Measurements from ENCODE around the gene SLC12A2. TPM values are rescaled to one million over a fixed set of nuclear protein-coding genes. Genes with fewer than 3 reads are reported as not detected.

SLC12A2 gene
- total and polyA plus RNA-seq, 2 donors from 2014 or later = 3.8 to 21.0 TPM

GRCh38 chr5:128060644-128061385 is 22.8 kb upstream of the SLC12A2 start:
- H3K9ac ChIP-seq (ENCODE audit: low read length in 3 of 3) = no peak overlapping the region
- H3K27ac ChIP-seq (ENCODE audit: low read depth in 2 of 2, low read length in 2 of 2) = no peak overlapping the region
- H3K27me3 ChIP-seq (ENCODE audit: control insufficient read depth, insufficient read depth, low read length) = no peaks in the 10 kb centered on the region
- intact Hi-C loops (cut with DNase I) = no loop called here
- DNase-seq (peak in 2 of 5 donors; percentile 22 to 25), FAIRE-seq (no peak)
- H3K4me3 ChIP-seq (ENCODE audit: low read length in 3 of 3) = no peak overlapping the region
- H3K36me3 ChIP-seq (ENCODE audit: control insufficient read depth in 2 of 3, insufficient read depth in 3 of 3, low read length in 3 of 3) = no peaks in the 10 kb centered on the region
- H3K9me3 ChIP-seq (ENCODE audit: control insufficient read depth in 2 of 3, insufficient read depth in 1 of 3, low read length in 3 of 3) = no peaks in the 10 kb centered on the region
- TF ChIP-seq CTCF (IDR thresholded peaks at IDR 0.05; ENCODE audit: borderline replicate concordance, extremely low read depth, insufficient read depth) = no peak
- no peaks in the 10 kb centered on the region for H3K4me1 ChIP-seq (ENCODE audit: control insufficient read depth in 2 of 3, insufficient read depth in 2 of 3, low read depth in 1 of 3, low read length in 3 of 3)

- H3K9me3 ChIP-seq (ENCODE audit: control insufficient read depth in 2 of 3, insufficient read depth in 1 of 3, low read length in 3 of 3) = no peaks in the 10 kb centered on the region
- FAIRE-seq (no peak), DNase-seq (no peak)
- no peak overlapping the region for H3K4me3 ChIP-seq (ENCODE audit: low read length in 3 of 3)
- no peak for TF ChIP-seq CTCF (IDR thresholded peaks at IDR 0.05; ENCODE audit: borderline replicate concordance, extremely low read depth, insufficient read depth)
- H3K27ac ChIP-seq (ENCODE audit: low read depth in 2 of 2, low read length in 2 of 2) = no peak overlapping the region
- intact Hi-C loops (cut with DNase I) = no loop called here
- H3K4me1 ChIP-seq (ENCODE audit: control insufficient read depth in 2 of 3, insufficient read depth in 2 of 3, low read depth in 1 of 3, low read length in 3 of 3) = no peaks in the 10 kb centered on the region
- no peak overlapping the region for H3K9ac ChIP-seq (ENCODE audit: low read length in 3 of 3)
- H3K36me3 ChIP-seq (ENCODE audit: control insufficient read depth in 2 of 3, insufficient read depth in 3 of 3, low read length in 3 of 3) = no peaks in the 10 kb centered on the region
- H3K27me3 ChIP-seq (ENCODE audit: control insufficient read depth, insufficient read depth, low read length) = no peaks in the 10 kb centered on the region
Measured at GRCh38 chr5:128062172-128062746, 21.3 kb upstream of the SLC12A2 start.

- no peak for FAIRE-seq
- Histone ChIP-seq H3K9me3 (ENCODE audit: control insufficient read depth in 2 of 3, insufficient read depth in 1 of 3, low read length in 3 of 3) (no peaks in the 10 kb centered on the region), H3K4me1 (ENCODE audit: control insufficient read depth in 2 of 3, insufficient read depth in 2 of 3, low read depth in 1 of 3, low read length in 3 of 3) (no peaks in the 10 kb centered on the region), H3K9ac (ENCODE audit: low read length in 3 of 3) (no peak overlapping the region), H3K27me3 (ENCODE audit: control insufficient read depth, insufficient read depth, low read length) (no peaks in the 10 kb centered on the region), H3K36me3 (ENCODE audit: control insufficient read depth in 2 of 3, insufficient read depth in 3 of 3, low read length in 3 of 3) (no peaks in the 10 kb centered on the region), H3K4me3 (ENCODE audit: low read length in 3 of 3) (no peak overlapping the region), H3K27ac (ENCODE audit: low read depth in 2 of 2, low read length in 2 of 2) (no peak overlapping the region)
- intact Hi-C loops (cut with DNase I) = no loop called here
- DNase-seq = no peak
- no peak for TF ChIP-seq CTCF (IDR thresholded peaks at IDR 0.05; ENCODE audit: borderline replicate concordance, extremely low read depth, insufficient read depth)
Measured at GRCh38 chr5:128074171-128074570, 9.4 kb upstream of the SLC12A2 start.

Measured in kidney (tissue), 14 donors.